GM23338 (cell line): ENCODE measurements around the gene SLC9C2.

Source experiments
- CREB1 ChIP-seq: fragments of 250-450 bp; sonication (Bioruptor Pico); IDR thresholded peaks from 2 replicates; pipeline ENCODE4 v1.5.0; 2020; ENCODE audit warnings: low read depth, mild to moderate bottlenecking, moderate library complexity
- ETS1 ChIP-seq: IDR thresholded peaks from 2 replicates; pipeline ENCODE4 v1.6.1; 2016; ENCODE audit warnings: antibody characterized with exemption
- EZH2 ChIP-seq: fragments of 200-600 bp; sonication (generic); IDR thresholded peaks from one replicate; pipeline ENCODE4 v1.8.0; 2017; ENCODE audit warnings: antibody characterized with exemption, mild to moderate bottlenecking, low read depth; ENCODE audit not compliant: unreplicated experiment
- EZH2phosphoT487 ChIP-seq: fragments of 200-600 bp; sonication (generic); IDR thresholded peaks from one replicate; pipeline ENCODE4 v1.8.1; 2018; ENCODE audit warnings: antibody characterized with exemption; ENCODE audit not compliant: unreplicated experiment
- JUNB ChIP-seq: IDR thresholded peaks from one replicate; pipeline ENCODE4 v1.6.1; 2016; ENCODE audit warnings: antibody characterized with exemption; ENCODE audit not compliant: unreplicated experiment
- NANOG ChIP-seq: IDR thresholded peaks from 2 replicates; pipeline ENCODE4 v1.6.1; 2016; ENCODE audit warnings: antibody characterized with exemption, borderline replicate concordance
- POLR2AphosphoS5 ChIP-seq: IDR thresholded peaks from 2 replicates; pipeline ENCODE4 v1.6.1; 2016; ENCODE audit warnings: antibody characterized with exemption, low read depth
- REST ChIP-seq: IDR thresholded peaks from one replicate; pipeline ENCODE4 v1.6.1; 2018; ENCODE audit warnings: antibody characterized with exemption; ENCODE audit not compliant: unreplicated experiment
- STAT1 ChIP-seq: IDR thresholded peaks from one replicate; pipeline ENCODE4 v1.6.1; 2016; ENCODE audit warnings: antibody characterized with exemption; ENCODE audit not compliant: unreplicated experiment
- ZNF114 ChIP-seq: fragments of 250-450 bp; sonication (Bioruptor Pico); IDR thresholded peaks from 2 replicates; pipeline ENCODE4 v1.5.0; 2020; ENCODE audit warnings: mild to moderate bottlenecking, moderate library complexity
- ZNF331 ChIP-seq: fragments of 250-450 bp; sonication (Bioruptor Pico); IDR thresholded peaks from 2 replicates; pipeline ENCODE4 v1.5.0; 2020; ENCODE audit warnings: low read depth, mild to moderate bottlenecking, moderate library complexity
- ZNF462 ChIP-seq: fragments of 250-450 bp; sonication (Bioruptor Pico); IDR thresholded peaks from 2 replicates; pipeline ENCODE4 v1.5.0; 2020; ENCODE audit warnings: mild to moderate bottlenecking, moderate library complexity
- TF ChIP-seq, protein P1 (sequence below), 2 experiments: fragments of 200-600 bp in 1 of 2; sonication (generic) in 1 of 2; conservative IDR thresholded peaks; 2 replicates each; pipeline versions ENCODE4 v1.5.1 to v1.6.1; 2016 to 2017; ENCODE audit warnings: antibody characterized with exemption in 2 of 2, low read depth in 2 of 2, mild to moderate bottlenecking in 2 of 2, moderate library complexity in 1 of 2

GRCh38 chr1:173580071-173580470 is 22.8 kb downstream of the SLC9C2 start:
- TF ChIP-seq, protein P1, sequence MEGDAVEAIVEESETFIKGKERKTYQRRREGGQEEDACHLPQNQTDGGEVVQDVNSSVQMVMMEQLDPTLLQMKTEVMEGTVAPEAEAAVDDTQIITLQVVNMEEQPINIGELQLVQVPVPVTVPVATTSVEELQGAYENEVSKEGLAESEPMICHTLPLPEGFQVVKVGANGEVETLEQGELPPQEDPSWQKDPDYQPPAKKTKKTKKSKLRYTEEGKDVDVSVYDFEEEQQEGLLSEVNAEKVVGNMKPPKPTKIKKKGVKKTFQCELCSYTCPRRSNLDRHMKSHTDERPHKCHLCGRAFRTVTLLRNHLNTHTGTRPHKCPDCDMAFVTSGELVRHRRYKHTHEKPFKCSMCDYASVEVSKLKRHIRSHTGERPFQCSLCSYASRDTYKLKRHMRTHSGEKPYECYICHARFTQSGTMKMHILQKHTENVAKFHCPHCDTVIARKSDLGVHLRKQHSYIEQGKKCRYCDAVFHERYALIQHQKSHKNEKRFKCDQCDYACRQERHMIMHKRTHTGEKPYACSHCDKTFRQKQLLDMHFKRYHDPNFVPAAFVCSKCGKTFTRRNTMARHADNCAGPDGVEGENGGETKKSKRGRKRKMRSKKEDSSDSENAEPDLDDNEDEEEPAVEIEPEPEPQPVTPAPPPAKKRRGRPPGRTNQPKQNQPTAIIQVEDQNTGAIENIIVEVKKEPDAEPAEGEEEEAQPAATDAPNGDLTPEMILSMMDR (conservative IDR thresholded peaks at IDR 0.05; ENCODE audit: low read depth in 2 of 2) = no peak
- TF ChIP-seq EZH2 = no peak
- no peak for TF ChIP-seq JUNB
- no peak for TF ChIP-seq EZH2phosphoT487
- no peak for TF ChIP-seq POLR2AphosphoS5
- no peak for TF ChIP-seq REST
- TF ChIP-seq CREB1 (CRISPR knock-in tag) = no peak
- TF ChIP-seq STAT1 = no peak
- no peak for TF ChIP-seq ZNF114 (CRISPR knock-in tag)
- no peak for TF ChIP-seq ZNF462 (CRISPR knock-in tag)
- no peak for TF ChIP-seq NANOG
- no peak for TF ChIP-seq ZNF331 (CRISPR knock-in tag)
- TF ChIP-seq ETS1 = no peak
